B cell (primary cell): ENCODE data around the gene ZC4H2. TPM values are rescaled to one million over a fixed set of nuclear protein-coding genes. Genes with fewer than 3 reads are reported as not detected.

Experiments
- ATAC-seq: fragments of 200-7000 bp; cut with Tn5 transposase; one replicate; pipeline ENCODE4 v1.10.0; 2021; ENCODE audit warnings: low read depth, mild to moderate bottlenecking, moderate number of reproducible peaks, moderate library complexity
- CTCF ChIA-PET: fragments of 350-600 bp; sonication (Branson Sonifier 250); formaldehyde crosslinking; loops from one replicate; lab custom pipeline; 2021; ENCODE audit warnings: antibody characterized with exemption, inconsistent platforms; lab: Charles Lee
- POLR2A ChIA-PET: fragments of 350-600 bp; sonication (Branson Sonifier 250); formaldehyde crosslinking; loops from one replicate; lab custom pipeline; 2021; ENCODE audit warnings: antibody characterized with exemption; lab: Charles Lee
- DNase-seq: peaks from one replicate; pipeline ENCODE4 v3.0.0; 2013
- H2AFZ ChIP-seq: 2 replicates; pipeline ENCODE4 v1.6.1; 2012; ENCODE audit warnings: mild to moderate bottlenecking, low read depth, low read length; ENCODE audit not compliant: insufficient read depth, poor library complexity, severe bottlenecking
- H3K27ac ChIP-seq, 2 donors: 1 replicate in 1 of 2; 2 replicates in 1 of 2; pipeline ENCODE4 v1.5.1; 2012 to 2013; ENCODE audit warnings: low read length in 2 of 2, mild to moderate bottlenecking in 2 of 2, moderate library complexity in 1 of 2
- H3K27me3 ChIP-seq, 4 experiments: fragments of 200-600 bp in 1 of 4; sonication (generic) in 1 of 4; replicated peaks in 1 of 4; 1 replicate in 2 of 4; 2 replicates in 2 of 4; pipeline versions ENCODE4 v1.6.1 to v1.7.0; 2013 to 2016; ENCODE audit warnings: low read length in 3 of 4, mild to moderate bottlenecking in 2 of 4, mixed read lengths in 1 of 4, moderate library complexity in 1 of 4; ENCODE audit not compliant: insufficient read depth in 4 of 4, control insufficient read depth in 3 of 4; ENCODE audit errors: control extremely low read depth in 1 of 4
- H3K36me3 ChIP-seq, 2 experiments: replicated peaks in 1 of 2; 1 replicate in 1 of 2; 2 replicates in 1 of 2; pipeline versions ENCODE4 v1.6.1 to v1.7.1; 2013; ENCODE audit warnings: low read length in 1 of 2; ENCODE audit not compliant: insufficient read depth in 2 of 2, control insufficient read depth in 1 of 2; ENCODE audit errors: control extremely low read depth in 1 of 2, extremely low read depth in 1 of 2
- H3K4me1 ChIP-seq, 2 donors: fragments of 200-600 bp in 1 of 2; sonication (generic) in 1 of 2; 1 replicate in 1 of 2; 2 replicates in 1 of 2; pipeline versions ENCODE4 v1.5.1 to v1.6.1; 2013 to 2017; ENCODE audit warnings: low read length in 2 of 2; ENCODE audit not compliant: control insufficient read depth in 2 of 2, insufficient read depth in 2 of 2
- H3K4me2 ChIP-seq: replicated peaks from 2 replicates; pipeline ENCODE3; 2012; ENCODE audit warnings: mild to moderate bottlenecking, low read depth, low read length; ENCODE audit not compliant: poor library complexity, severe bottlenecking
- H3K4me3 ChIP-seq, 5 experiments: fragments of 200-600 bp in 1 of 5; sonication (generic) in 1 of 5; 1 replicate in 3 of 5; 2 replicates in 2 of 5; pipeline versions ENCODE4 v1.5.1 to v1.7.0; 2011 to 2016; ENCODE audit warnings: low read length in 4 of 5, mild to moderate bottlenecking in 4 of 5, low read depth in 2 of 5, control low read depth in 1 of 5, moderate library complexity in 1 of 5; ENCODE audit not compliant: insufficient read depth in 1 of 5; ENCODE audit errors: control extremely low read depth in 1 of 5, extremely low read depth in 1 of 5
- H3K79me2 ChIP-seq: fragments of 200-600 bp; sonication (generic); one replicate; pipeline ENCODE4 v1.6.0; 2016; ENCODE audit warnings: low read length; ENCODE audit not compliant: control insufficient read depth, insufficient read depth
- H3K9ac ChIP-seq: fragments of 200-600 bp; sonication (generic); 2 replicates; pipeline ENCODE4 v1.6.1; 2017; ENCODE audit warnings: mild to moderate bottlenecking, low read length, moderate library complexity
- H3K9me3 ChIP-seq, 3 donors: one replicate each; pipeline versions ENCODE4 v1.6.1 to v1.7.1; 2013; ENCODE audit warnings: low read length in 2 of 3; ENCODE audit not compliant: control insufficient read depth in 2 of 3, insufficient read depth in 1 of 3; ENCODE audit errors: control extremely low read depth in 1 of 3
- H4K20me1 ChIP-seq: 2 replicates; pipeline ENCODE4 v1.6.0; 2012; ENCODE audit warnings: mild to moderate bottlenecking, low read length; ENCODE audit not compliant: insufficient read depth, control insufficient read depth, poor library complexity, severe bottlenecking
- H3K27ac Mint-ChIP-seq: one replicate; pipeline ENCODE4 v1.8.0; 2021; ENCODE audit warnings: mixed read lengths
- H3K27me3 Mint-ChIP-seq: one replicate; pipeline ENCODE4 v1.8.0; 2021; ENCODE audit warnings: mixed read lengths
- H3K4me1 Mint-ChIP-seq: one replicate; pipeline ENCODE4 v1.8.0; 2021; ENCODE audit warnings: mixed read lengths
- H3K4me3 Mint-ChIP-seq: one replicate; pipeline ENCODE4 v1.8.0; 2021; ENCODE audit warnings: mixed read lengths
- H3K9me3 Mint-ChIP-seq: one replicate; pipeline ENCODE4 v1.8.0; 2022; ENCODE audit warnings: mixed read lengths; ENCODE audit not compliant: insufficient read depth
- EZH2 ChIP-seq: IDR thresholded peaks from 2 replicates; pipeline ENCODE4 v1.6.1; 2012; ENCODE audit warnings: borderline replicate concordance, low read depth, mild to moderate bottlenecking, moderate library complexity, low read length; ENCODE audit not compliant: insufficient read depth, poor library complexity, severe bottlenecking
- WGBS: methylation state at CpG from one replicate; pipeline ENCODE4 v1.1.5; 2013; ENCODE audit warnings: missing lambda C conversion rate; ENCODE audit not compliant: insufficient coverage; 5-methylcytosine and 5-hydroxymethylcytosine counted together
- intact Hi-C: fragments of 100-400 bp; cut with micrococcal nuclease; formaldehyde crosslinking; loops from one replicate; pipeline ENCODE4 v1.10.0; 2022
- polyA minus RNA-seq: library from RNA; depleted of rRNA, polyadenylated mRNA; stranded (reverse); fragments of >200 nt; gene quantifications from 2 replicates; pipeline ENCODE4 v1.2.3, GENCODE V29; 2012
- polyA plus RNA-seq: library from polyadenylated mRNA; depleted of rRNA; stranded (reverse); fragments of >200 nt; gene quantifications from 2 replicates; pipeline ENCODE4 v1.2.3, GENCODE V29; 2012
- total RNA-seq, 2 donors: library from RNA; stranded (reverse); fragments of 120-200 nt in 1 of 2; gene quantifications; 1 replicate in 1 of 2; 2 replicates in 1 of 2; pipeline versions ENCODE4 v1.2.3 to v1.2.4, GENCODE V29; 2013 to 2022
- TF ChIP-seq, protein P1 (sequence below): fragments of 200-600 bp; IDR thresholded peaks from one replicate; pipeline ENCODE4 v1.8.0; 2022; ENCODE audit warnings: antibody characterized with exemption, mild to moderate bottlenecking

ZC4H2 gene, protein sequence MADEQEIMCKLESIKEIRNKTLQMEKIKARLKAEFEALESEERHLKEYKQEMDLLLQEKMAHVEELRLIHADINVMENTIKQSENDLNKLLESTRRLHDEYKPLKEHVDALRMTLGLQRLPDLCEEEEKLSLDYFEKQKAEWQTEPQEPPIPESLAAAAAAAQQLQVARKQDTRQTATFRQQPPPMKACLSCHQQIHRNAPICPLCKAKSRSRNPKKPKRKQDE
- total RNA-seq (10.9 and 14.1 TPM in 2 replicates), polyA plus RNA-seq (9.0 and 12.8 TPM in 2 replicates), polyA minus RNA-seq (6.4 and 6.7 TPM in 2 replicates)
- total RNA-seq (2013), result 9.2 TPM

DNA sequence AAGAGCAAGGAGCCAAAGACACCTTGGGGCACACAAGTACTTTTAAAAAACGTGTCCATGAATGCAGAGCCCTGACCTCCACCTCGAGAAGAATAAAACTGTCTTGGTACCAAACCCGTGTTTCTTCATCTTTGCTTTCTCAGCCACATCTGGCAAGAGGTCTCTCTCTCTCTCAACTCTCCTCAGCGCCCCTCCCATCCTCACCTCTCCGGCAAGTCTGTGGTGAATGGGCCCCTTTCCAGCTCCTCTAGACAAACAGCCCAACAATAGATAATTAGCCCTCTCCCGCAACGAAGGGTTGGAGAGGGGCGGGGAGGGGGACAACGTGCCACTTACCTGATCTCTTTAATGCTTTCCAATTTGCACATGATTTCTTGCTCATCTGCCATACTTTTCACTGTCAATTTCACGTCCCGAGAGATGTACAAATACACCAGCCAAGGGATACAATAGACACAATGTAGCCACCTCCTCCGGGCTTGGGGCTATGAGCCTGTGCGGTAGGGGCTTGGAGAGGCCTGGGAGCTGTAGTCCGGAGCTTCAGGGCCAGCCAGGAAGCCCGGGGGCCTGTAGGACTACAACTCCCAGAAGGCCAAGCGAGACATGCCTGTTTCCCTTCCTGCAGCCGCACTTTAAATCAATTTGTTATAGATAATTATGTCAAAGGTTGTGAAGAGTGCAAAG lies at the start of gene ZC4H2:
ZC4H2 (minus strand) TSS at position 462 of the 684 bp plus-strand sequence; CDS start at position 389, 73 bp downstream.
- ChIA-PET CTCF (interaction anchor here (2.8 kb wide), 1 partner anchor 59 kb away, joined by 9 read pairs; the partner anchor contains the start of gene ZC3H12B), POLR2A (no interaction called here)
- Mint-ChIP-seq H3K4me1 (peaks cover 15% of the 10 kb centered on the region), H3K27ac (peak within 1 kb of the TSS; percentile 64), H3K9me3 (no peaks in the 10 kb centered on the region), H3K4me3 (peak within 1 kb of the TSS; percentile 92), H3K27me3 (no peaks in the 10 kb centered on the region)
- TF ChIP-seq, protein P1, sequence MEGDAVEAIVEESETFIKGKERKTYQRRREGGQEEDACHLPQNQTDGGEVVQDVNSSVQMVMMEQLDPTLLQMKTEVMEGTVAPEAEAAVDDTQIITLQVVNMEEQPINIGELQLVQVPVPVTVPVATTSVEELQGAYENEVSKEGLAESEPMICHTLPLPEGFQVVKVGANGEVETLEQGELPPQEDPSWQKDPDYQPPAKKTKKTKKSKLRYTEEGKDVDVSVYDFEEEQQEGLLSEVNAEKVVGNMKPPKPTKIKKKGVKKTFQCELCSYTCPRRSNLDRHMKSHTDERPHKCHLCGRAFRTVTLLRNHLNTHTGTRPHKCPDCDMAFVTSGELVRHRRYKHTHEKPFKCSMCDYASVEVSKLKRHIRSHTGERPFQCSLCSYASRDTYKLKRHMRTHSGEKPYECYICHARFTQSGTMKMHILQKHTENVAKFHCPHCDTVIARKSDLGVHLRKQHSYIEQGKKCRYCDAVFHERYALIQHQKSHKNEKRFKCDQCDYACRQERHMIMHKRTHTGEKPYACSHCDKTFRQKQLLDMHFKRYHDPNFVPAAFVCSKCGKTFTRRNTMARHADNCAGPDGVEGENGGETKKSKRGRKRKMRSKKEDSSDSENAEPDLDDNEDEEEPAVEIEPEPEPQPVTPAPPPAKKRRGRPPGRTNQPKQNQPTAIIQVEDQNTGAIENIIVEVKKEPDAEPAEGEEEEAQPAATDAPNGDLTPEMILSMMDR, result no peak
- TF ChIP-seq EZH2, result no peak
- peak within 1 kb of the TSS in 1 of 2 donors; percentile 33 for H3K27ac ChIP-seq
- no peaks in the 10 kb centered on the region for H3K36me3 ChIP-seq
- WGBS, result 0% methylated on average over 3 of the region's 17 CpGs
- peak within 1 kb of the TSS; percentile 64 for H3K9ac ChIP-seq
- H3K4me1 ChIP-seq, result peaks cover 4 to 5% of the 10 kb centered on the region in 2 donors
- peak within 1 kb of the TSS; percentile 39 to 64 (median 58) for H3K4me3 ChIP-seq
- peak within 1 kb of the TSS; percentile 75 for H3K4me2 ChIP-seq
- ATAC-seq, result peak; percentile 96
- intact Hi-C loops, result loop anchor here (1.0 to 5.0 kb wide), 4 partner anchors 58 to 769 kb away; partner anchors contain the start of genes AMER1, LAS1L, MTMR8 and ZC3H12B
- no peaks in the 10 kb centered on the region for H4K20me1 ChIP-seq
- no peaks in the 10 kb centered on the region for H3K27me3 ChIP-seq
- peaks cover 10% of the 10 kb centered on the region for H3K79me2 ChIP-seq
- DNase-seq, result peak; percentile 74
- H3K9me3 ChIP-seq, result no peaks in the 10 kb centered on the region
- peak within 1 kb of the TSS; percentile 80 for H2AFZ ChIP-seq

DNA sequence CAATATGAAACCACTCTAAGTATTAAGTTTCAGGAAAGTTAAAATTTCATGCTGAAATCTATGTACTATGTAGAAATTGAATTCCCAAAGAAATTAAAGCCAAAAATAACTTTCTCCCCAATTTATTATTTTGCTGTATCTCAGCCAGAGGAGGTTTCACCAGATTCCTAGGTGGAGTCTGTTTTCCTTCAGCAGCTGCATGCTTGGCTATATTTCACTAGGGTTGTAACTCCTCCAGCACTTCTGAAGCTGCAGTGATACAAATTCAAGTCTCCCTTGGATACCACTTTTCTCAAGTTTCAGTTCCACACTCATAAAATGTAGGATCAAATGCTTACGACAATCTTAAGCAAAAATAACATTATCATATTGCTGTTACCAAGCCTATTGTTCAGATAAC lies 41.2 kb upstream of the ZC4H2 start:
- no peaks in the 10 kb centered on the region for H3K4me1 ChIP-seq
- Mint-ChIP-seq H3K4me3 (no peak overlapping the region), H3K27me3 (no peaks in the 10 kb centered on the region), H3K27ac (no peak overlapping the region), H3K9me3 (peaks cover 3% of the 10 kb centered on the region), H3K4me1 (no peaks in the 10 kb centered on the region)
- no CpG with 5 or more reads among the region's 1 CpG for WGBS
- H3K79me2 ChIP-seq, result no peaks in the 10 kb centered on the region
- H3K4me3 ChIP-seq, result no peak overlapping the region
- H4K20me1 ChIP-seq, result no peaks in the 10 kb centered on the region
- H3K9ac ChIP-seq, result no peak overlapping the region
- ChIA-PET POLR2A (no interaction called here), CTCF (no interaction called here)
- H3K4me2 ChIP-seq, result no peak overlapping the region
- no peaks in the 10 kb centered on the region for H3K27me3 ChIP-seq
- H3K36me3 ChIP-seq, result no peaks in the 10 kb centered on the region
- DNase-seq (no peak), ATAC-seq (no peak)
- H3K9me3 ChIP-seq, result no peaks in the 10 kb centered on the region
- H2AFZ ChIP-seq, result no peak overlapping the region
- intact Hi-C loops, result no loop called here
- no peak overlapping the region for H3K27ac ChIP-seq
- TF ChIP-seq, protein P1, result no peak
- no peak for TF ChIP-seq EZH2
